K562 (cell line): Measurements from ENCODE around the gene PHF21B. TPM values are rescaled to one million over a fixed set of nuclear protein-coding genes. Genes with fewer than 3 reads are reported as not detected.

Source experiments
- ATAC-seq: fragments of 200-7000 bp; cut with Tn5 transposase; 3 replicates; pipeline ENCODE4 v1.9.1; 2020; ENCODE audit warnings: moderate library complexity
- BruUV-seq: library from RNA; stranded (reverse); fragments of 400-500 nt; replicated peaks from 2 replicates; lab custom pipeline; 2021; lab: Mats Ljungman, UMichigan
- CTCF ChIA-PET: fragments of 300-600 bp; formaldehyde crosslinking; extraction: SDS; loops from one replicate; lab custom pipeline; 2021; ENCODE audit warnings: low intra/inter-chr PET ratio; lab: Yijun Ruan, JAX
- POLR2A ChIA-PET: fragments of 300-600, 350-650 bp; sonication (Branson Sonifier 250); formaldehyde crosslinking; extraction: SDS; loops from one replicate; lab custom pipeline; 2021; ENCODE audit warnings: antibody characterized with exemption, inconsistent platforms; lab: Yijun Ruan, JAX
- DNase-seq, 4 experiments: peaks; one replicate each; pipeline versions ENCODE4 v3.0.0 to v3.0.0-alpha.2; 2011 to 2018; ENCODE audit warnings: low spot score in 3 of 4, mixed read lengths in 3 of 4; ENCODE audit errors: extremely low read depth in 1 of 4
- FAIRE-seq: peaks from 2 replicates; lab custom pipeline; 2011; peaks lifted over from hg19 to GRCh38; lab: Jason Lieb, UNC
- H2AFZ ChIP-seq: 2 replicates; pipeline ENCODE4 v1.6.0; 2011; ENCODE audit warnings: low read depth, low read length, control low read depth, inconsistent platforms
- H3K27ac ChIP-seq: fragments of 200-600 bp; 3 replicates; pipeline ENCODE4 v1.8.0; 2011; ENCODE audit warnings: low read depth, mild to moderate bottlenecking, control low read depth, inconsistent platforms, low read length, moderate library complexity, mixed read lengths; ENCODE audit errors: extremely low read depth
- H3K27me3 ChIP-seq, 2 experiments: fragments of 300-600 bp in 1 of 2; 2 replicates in 1 of 2; 3 replicates in 1 of 2; pipeline versions ENCODE4 v1.6.0 to v1.8.0; 2011; ENCODE audit warnings: inconsistent platforms in 2 of 2, low read length in 2 of 2, mild to moderate bottlenecking in 1 of 2, mixed read lengths in 1 of 2, moderate library complexity in 1 of 2; ENCODE audit not compliant: control insufficient read depth in 2 of 2, insufficient read depth in 2 of 2
- H3K36me3 ChIP-seq: fragments of 300-600 bp; 3 replicates; pipeline ENCODE4 v1.8.0; 2011; ENCODE audit warnings: mild to moderate bottlenecking, low read length, inconsistent platforms; ENCODE audit not compliant: control insufficient read depth, insufficient read depth
- H3K4me1 ChIP-seq, 2 experiments: fragments of 200-600 bp in 1 of 2; replicated peaks in 1 of 2; 2 replicates in 1 of 2; 3 replicates in 1 of 2; pipeline versions ENCODE4 v1.5.1 to v1.8.0; 2011; ENCODE audit warnings: inconsistent platforms in 2 of 2, low read length in 2 of 2, mild to moderate bottlenecking in 1 of 2, mixed read lengths in 1 of 2, moderate library complexity in 1 of 2; ENCODE audit not compliant: control insufficient read depth in 2 of 2, insufficient read depth in 2 of 2
- H3K4me2 ChIP-seq: 2 replicates; pipeline ENCODE4 v1.6.1; 2011; ENCODE audit warnings: low read length, control low read depth, inconsistent platforms, mixed read lengths; ENCODE audit not compliant: insufficient read depth
- H3K4me3 ChIP-seq: fragments of 200-600 bp; sonication (generic), shearing (Covaris generic); 2 replicates; pipeline ENCODE4 v1.5.1; 2016; ENCODE audit warnings: control low read depth, inconsistent platforms
- H3K79me2 ChIP-seq: fragments of 200-600 bp; 3 replicates; pipeline ENCODE4 v1.8.0; 2011; ENCODE audit warnings: low read length, inconsistent platforms; ENCODE audit not compliant: control insufficient read depth, insufficient read depth
- H3K9ac ChIP-seq, 2 experiments: 2 replicates each; pipeline versions ENCODE4 v1.6.0 to v1.6.1; 2011; ENCODE audit warnings: low read depth in 2 of 2, low read length in 2 of 2, control low read depth in 1 of 2, inconsistent platforms in 1 of 2, mild to moderate bottlenecking in 1 of 2, mixed read lengths in 1 of 2; ENCODE audit not compliant: insufficient read depth in 1 of 2
- H3K9me1 ChIP-seq: one replicate; pipeline ENCODE4 v1.6.0; 2011; ENCODE audit warnings: inconsistent platforms, mild to moderate bottlenecking, low read length, moderate library complexity; ENCODE audit not compliant: control insufficient read depth, insufficient read depth
- H3K9me3 ChIP-seq: replicated peaks from 2 replicates; pipeline ENCODE4 v1.5.1; 2011; ENCODE audit warnings: low read depth, low read length, inconsistent platforms; ENCODE audit not compliant: control insufficient read depth, insufficient read depth
- H4K20me1 ChIP-seq: replicated peaks from 2 replicates; pipeline ENCODE4 v1.6.1; 2011; ENCODE audit warnings: low read length, inconsistent platforms, mixed read lengths; ENCODE audit not compliant: control insufficient read depth, insufficient read depth
- BCL6 ChIP-seq: fragments of 250-450 bp; sonication (Bioruptor Pico); IDR thresholded peaks from 2 replicates; pipeline ENCODE4 v1.4.0; 2020
- CXXC5 ChIP-seq: fragments of 250-450 bp; sonication (Bioruptor Pico); IDR thresholded peaks from 2 replicates; pipeline ENCODE4 v1.8.0; 2022; ENCODE audit warnings: inconsistent platforms, mild to moderate bottlenecking, moderate library complexity
- NCOA4 ChIP-seq: fragments of 450-650 bp; IDR thresholded peaks from 2 replicates; pipeline ENCODE4 v1.6.1; 2018; ENCODE audit warnings: mild to moderate bottlenecking; ENCODE audit not compliant: partially characterized antibody
- POLR2H ChIP-seq: IDR thresholded peaks from 2 replicates; pipeline ENCODE4 v1.6.1; 2016; ENCODE audit warnings: missing genetic modification characterization, low read depth, mild to moderate bottlenecking, control low read depth, missing compliant biosample characterization, moderate library complexity
- RFX1 ChIP-seq: fragments of 450-650 bp; IDR thresholded peaks from 2 replicates; pipeline ENCODE4 v1.6.1; 2016; ENCODE audit warnings: mild to moderate bottlenecking, moderate library complexity
- ZNF184 ChIP-seq: sonication (generic); formaldehyde crosslinking; IDR thresholded peaks from 2 replicates; pipeline ENCODE4 v1.5.0; 2020; ENCODE audit warnings: missing genetic modification reagents
- ZNF239 ChIP-seq: fragments of 250-450 bp; sonication (Bioruptor Pico); IDR thresholded peaks from 2 replicates; pipeline ENCODE4 v1.4.0; 2020; ENCODE audit warnings: mild to moderate bottlenecking
- ZNF586 ChIP-seq: fragments of 450-650 bp; formaldehyde crosslinking; conservative IDR thresholded peaks from 2 replicates; pipeline ENCODE4 v1.4.0; 2020; ENCODE audit warnings: mild to moderate bottlenecking, moderate library complexity
- ZNF76 ChIP-seq: fragments of 250-450 bp; sonication (Bioruptor Pico); IDR thresholded peaks from 2 replicates; pipeline ENCODE4 v1.4.0; 2020; ENCODE audit warnings: mild to moderate bottlenecking, moderate library complexity, borderline replicate concordance
- WGBS: fragments of 100-300 bp; shearing (Covaris generic); methylation state at CpG from one replicate; pipeline ENCODE4 v1.1.6; 2016; ENCODE audit warnings: low coverage, mixed read lengths; ENCODE audit not compliant: insufficient coverage; ENCODE audit errors: missing lambda C conversion rate; 5-methylcytosine and 5-hydroxymethylcytosine counted together
- in situ Hi-C: fragments of 300-500 bp; cut with MboI; formaldehyde crosslinking; loops from 4 replicates; pipeline ENCODE4 v1.15.0; 2018; ENCODE audit warnings: inconsistent platforms, mixed read lengths
- intact Hi-C: fragments of 100-400 bp; cut with micrococcal nuclease; formaldehyde crosslinking; loops from 2 replicates; pipeline ENCODE4 v1.14.2; 2022
- polyA plus RNA-seq, 8 experiments: library from polyadenylated mRNA; depleted of rRNA in 4 of 8; stranded (reverse) in 5 of 8; unstranded in 3 of 8; fragments of >200 nt; fragmentation: Nextera tagmentation in 2 of 8; fragmentation: Illumina TruSeq in 1 of 8; extraction: Ambion mirVana in 2 of 8; extraction: Trizol in 1 of 8; gene quantifications; 2 replicates each; pipeline versions ENCODE4 v1.2.1 to v1.2.3, GENCODE V29; 2011 to 2014; ENCODE audit warnings: inconsistent platforms in 1 of 8, missing spikeins in 1 of 8
- total RNA-seq, 7 experiments: library from RNA; depleted of rRNA in 6 of 7; stranded (reverse); fragments of >200 nt in 6 of 7; fragmentation: Illumina TruSeq in 2 of 7; extraction: Trizol in 2 of 7; gene quantifications; 2 replicates each; pipeline versions ENCODE4 v1.2.1 to v1.2.3, GENCODE V29; 2011 to 2021; ENCODE audit warnings: low replicate concordance in 1 of 7
- TF ChIP-seq, protein P1 (sequence below), 2 experiments: IDR thresholded peaks; 2 replicates each; pipeline ENCODE4 v1.6.1; 2011; ENCODE audit warnings: borderline replicate concordance in 1 of 2, control low read depth in 1 of 2, low read depth in 1 of 2, low read length in 1 of 2, mild to moderate bottlenecking in 1 of 2, mixed read lengths in 1 of 2, moderate library complexity in 1 of 2; ENCODE audit not compliant: insufficient read depth in 1 of 2, insufficient read length in 1 of 2, poor library complexity in 1 of 2, severe bottlenecking in 1 of 2; ENCODE audit errors: extremely low read depth in 1 of 2
- TF ChIP-seq, protein P2 (sequence below): sonication (generic); formaldehyde crosslinking; IDR thresholded peaks from 2 replicates; pipeline ENCODE4 v1.8.0; 2022; ENCODE audit warnings: mild to moderate bottlenecking, missing genetic modification reagents
- TF ChIP-seq, protein P3 (sequence below): fragments of 250-450 bp; sonication (Bioruptor Pico); IDR thresholded peaks from 2 replicates; pipeline ENCODE4 v1.5.0; 2021

The PHF21B gene
- total and polyA plus RNA-seq, 9 of the 15 experiments (the other 6 are each of a cell fraction or from before 2014, with no cell fraction given): 0.04 TPM; not detected in 8

DNA sequence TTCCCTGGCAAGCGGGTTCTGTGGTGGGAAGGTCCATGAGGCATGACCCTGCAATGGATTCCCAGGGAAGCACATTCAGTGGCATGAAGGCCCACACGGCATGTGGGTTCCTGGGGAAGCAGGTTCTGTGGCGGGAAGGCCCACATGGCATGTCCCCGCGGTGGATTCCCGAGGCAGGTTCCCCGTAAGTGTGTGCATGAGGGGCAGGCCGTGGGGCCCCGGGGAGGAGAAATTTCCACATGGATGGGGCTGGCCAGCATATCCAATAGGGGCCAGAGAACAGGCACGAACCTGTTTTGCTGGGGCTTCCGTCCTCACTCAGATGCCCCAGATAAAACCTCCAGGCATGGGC lies 83.7 kb downstream of the PHF21B start (continued):
- TF ChIP-seq, protein P1, sequence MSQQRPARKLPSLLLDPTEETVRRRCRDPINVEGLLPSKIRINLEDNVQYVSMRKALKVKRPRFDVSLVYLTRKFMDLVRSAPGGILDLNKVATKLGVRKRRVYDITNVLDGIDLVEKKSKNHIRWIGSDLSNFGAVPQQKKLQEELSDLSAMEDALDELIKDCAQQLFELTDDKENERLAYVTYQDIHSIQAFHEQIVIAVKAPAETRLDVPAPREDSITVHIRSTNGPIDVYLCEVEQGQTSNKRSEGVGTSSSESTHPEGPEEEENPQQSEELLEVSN (IDR thresholded peaks at IDR 0.05; ENCODE audit: borderline replicate concordance in 1 of 2, extremely low read depth in 1 of 2, insufficient read depth in 1 of 2, insufficient read length in 1 of 2, low read depth in 1 of 2, low read length in 1 of 2, poor library complexity in 1 of 2, severe bottlenecking in 1 of 2): no peak
- TF ChIP-seq POLR2H (tag) (no peak), NCOA4 (no peak), CXXC5 (no peak)
- TF ChIP-seq, protein P2, sequence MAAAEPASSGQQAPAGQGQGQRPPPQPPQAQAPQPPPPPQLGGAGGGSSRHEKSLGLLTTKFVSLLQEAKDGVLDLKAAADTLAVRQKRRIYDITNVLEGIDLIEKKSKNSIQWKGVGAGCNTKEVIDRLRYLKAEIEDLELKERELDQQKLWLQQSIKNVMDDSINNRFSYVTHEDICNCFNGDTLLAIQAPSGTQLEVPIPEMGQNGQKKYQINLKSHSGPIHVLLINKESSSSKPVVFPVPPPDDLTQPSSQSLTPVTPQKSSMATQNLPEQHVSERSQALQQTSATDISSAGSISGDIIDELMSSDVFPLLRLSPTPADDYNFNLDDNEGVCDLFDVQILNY: no peak
- TF ChIP-seq, protein P3, sequence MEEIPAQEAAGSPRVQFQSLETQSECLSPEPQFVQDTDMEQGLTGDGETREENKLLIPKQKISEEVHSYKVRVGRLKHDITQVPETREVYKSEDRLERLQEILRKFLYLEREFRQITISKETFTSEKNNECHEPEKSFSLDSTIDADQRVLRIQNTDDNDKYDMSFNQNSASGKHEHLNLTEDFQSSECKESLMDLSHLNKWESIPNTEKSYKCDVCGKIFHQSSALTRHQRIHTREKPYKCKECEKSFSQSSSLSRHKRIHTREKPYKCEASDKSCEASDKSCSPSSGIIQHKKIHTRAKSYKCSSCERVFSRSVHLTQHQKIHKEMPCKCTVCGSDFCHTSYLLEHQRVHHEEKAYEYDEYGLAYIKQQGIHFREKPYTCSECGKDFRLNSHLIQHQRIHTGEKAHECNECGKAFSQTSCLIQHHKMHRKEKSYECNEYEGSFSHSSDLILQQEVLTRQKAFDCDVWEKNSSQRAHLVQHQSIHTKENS (CRISPR knock-in tag): no peak

DNA sequence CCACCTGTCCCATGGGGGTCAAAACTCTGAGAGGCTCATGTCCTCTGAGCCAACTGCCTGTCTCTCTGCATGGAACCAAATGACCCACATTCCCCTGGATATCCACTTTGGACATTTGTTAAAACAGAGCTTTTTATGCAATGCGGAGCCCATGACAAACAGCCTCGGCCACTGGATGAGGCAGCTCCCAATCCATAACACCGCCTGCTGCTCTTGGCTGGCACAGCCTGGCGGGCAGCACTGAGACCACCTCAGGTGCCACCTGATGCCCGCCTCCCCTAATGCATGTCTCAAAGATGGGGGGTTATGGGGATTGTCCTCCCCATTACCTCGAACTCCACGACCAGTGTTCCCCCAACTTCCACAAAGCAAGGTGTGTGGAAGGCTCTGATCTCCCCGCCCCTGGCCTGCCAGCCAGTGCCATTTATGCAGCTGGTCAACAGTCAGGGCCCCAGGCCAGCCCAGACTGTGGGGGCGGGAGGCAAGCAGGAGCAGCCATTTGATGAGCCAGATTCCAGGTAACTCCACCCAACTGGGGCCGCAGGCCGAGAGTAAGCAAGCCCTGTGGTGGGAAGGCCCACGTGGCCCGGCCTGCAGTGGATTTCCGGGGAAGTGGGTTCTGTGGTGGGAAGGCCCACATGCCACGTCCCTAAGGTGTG lies 84.2 kb downstream of the PHF21B start:
- H3K9ac ChIP-seq: no peak overlapping the region
- in situ Hi-C loops (no loop called here), intact Hi-C loops (no loop called here)
- no peak for ATAC-seq
- FAIRE-seq: no peak
- no peak overlapping the region for H2AFZ ChIP-seq
- no peaks in the 10 kb centered on the region for H3K9me3 ChIP-seq
- H3K27ac ChIP-seq: no peak overlapping the region
- no peaks in the 10 kb centered on the region for H3K4me1 ChIP-seq
- no peaks in the 10 kb centered on the region for H4K20me1 ChIP-seq
- no peak for DNase-seq
- TF ChIP-seq ZNF239 (CRISPR knock-in tag) (no peak), ZNF184 (CRISPR knock-in tag) (no peak), ZNF586 (CRISPR knock-in tag) (no peak), BCL6 (no peak), ZNF76 (CRISPR knock-in tag) (no peak), RFX1 (no peak)
- TF ChIP-seq, all 486 proteins: peak for 0
- ChIA-PET POLR2A (no interaction called here), CTCF (no interaction called here)
- no peaks in the 10 kb centered on the region for H3K9me1 ChIP-seq
- H3K79me2 ChIP-seq: no peaks in the 10 kb centered on the region
- WGBS: 0% methylated on average over 9 of the region's 15 CpGs
- H3K36me3 ChIP-seq: no peaks in the 10 kb centered on the region
- H3K27me3 ChIP-seq: peaks cover 5 to 39% of the 10 kb centered on the region in 2 experiments; a peak in 4 of 5 replicates
- no peak overlapping the region for H3K4me3 ChIP-seq
- no TSS peak for BruUV-seq
- no peak overlapping the region for H3K4me2 ChIP-seq
